CD4-positive, alpha-beta T cell treated with Interleukin-17A for 1 hour (primary cell): ENCODE data around the gene HPS4.

ENCODE experiments used
- DNase-seq: peaks from one replicate; pipeline ENCODE4 v3.0.0-alpha.2; 2020

HPS4 gene

GRCh38 chr22:26494506-26494905, 10.9 kb upstream of the HPS4 start:
- no peak for DNase-seq

GRCh38 chr22:26492220-26492619, 8.6 kb upstream of the HPS4 start:
- DNase-seq, result no peak

- no peak for DNase-seq
Measured at GRCh38 chr22:26489447-26490036, 6.0 kb upstream of the HPS4 start.

GRCh38 chr22:26487996-26488395, 4.4 kb upstream of the HPS4 start:
- no peak for DNase-seq

GRCh38 chr22:26486394-26486793, 2.8 kb upstream of the HPS4 start:
- DNase-seq, result no peak

- DNase-seq, result no peak
Measured at GRCh38 chr22:26485806-26486390, 2.3 kb upstream of the HPS4 start.

- no peak for DNase-seq
Measured at GRCh38 chr22:26485013-26485412, 1.4 kb upstream of the HPS4 start.

GRCh38 chr22:26484360-26484706, 750 bp upstream of the HPS4 start:
- DNase-seq, result peak; percentile 59

GRCh38 chr22:26483043-26483438, 542 bp downstream of the HPS4 start:
- DNase-seq, result no peak

GRCh38 chr22:26482161-26482560, 1.4 kb downstream of the HPS4 start:
- DNase-seq, result peak; percentile 18

GRCh38 chr22:26481694-26482093, 1.9 kb downstream of the HPS4 start:
- DNase-seq, result no peak

GRCh38 chr22:26481112-26481693, 2.4 kb downstream of the HPS4 start:
- no peak for DNase-seq

- no peak for DNase-seq
Measured at GRCh38 chr22:26480611-26480932, 3.0 kb downstream of the HPS4 start.

GRCh38 chr22:26479792-26480610, 3.6 kb downstream of the HPS4 start:
- no peak for DNase-seq

GRCh38 chr22:26479043-26479791, 4.4 kb downstream of the HPS4 start:
- DNase-seq, result no peak

- DNase-seq, result no peak
Measured at GRCh38 chr22:26477341-26477731, 6.2 kb downstream of the HPS4 start.

- no peak for DNase-seq
Measured at GRCh38 chr22:26476705-26477340, 6.8 kb downstream of the HPS4 start.

- no peak for DNase-seq
Measured at GRCh38 chr22:26474682-26475081, 8.9 kb downstream of the HPS4 start.

- DNase-seq, result no peak
Measured at GRCh38 chr22:26471522-26471921, 12.1 kb downstream of the HPS4 start.

- no peak for DNase-seq
Measured at GRCh38 chr22:26470807-26471206, 12.8 kb downstream of the HPS4 start.

GRCh38 chr22:26466196-26466595, 17.4 kb downstream of the HPS4 start:
- no peak for DNase-seq

- no peak for DNase-seq
Measured at GRCh38 chr22:26464312-26464711, 19.3 kb downstream of the HPS4 start.

GRCh38 chr22:26463688-26464087, 19.9 kb downstream of the HPS4 start:
- DNase-seq, result no peak
